SJSA1 (cell line): ENCODE measurements around the gene HINT1. TPM values are rescaled to one million over a fixed set of nuclear protein-coding genes. Genes with fewer than 3 reads are reported as not detected.
A peak's percentile ranks its signal among the peaks of the same experiment; 100 is the strongest.

ENCODE experiments used
- DNase-seq, 2 experiments: peaks; one replicate each; pipeline ENCODE4 v3.0.0-alpha.2; 2015 to 2020; ENCODE audit warnings: low spot score in 2 of 2, low read depth in 1 of 2
- H3K27ac ChIP-seq: fragments of 250-450 bp; sonication (Bioruptor Pico); 2 replicates; pipeline ENCODE4 v1.5.1; 2020; ENCODE audit warnings: mild to moderate bottlenecking, moderate library complexity
- H3K27me3 ChIP-seq: fragments of 250-450 bp; sonication (Bioruptor Pico); replicated peaks from 2 replicates; pipeline ENCODE4 v1.5.1; 2020; ENCODE audit warnings: mild to moderate bottlenecking, moderate library complexity
- H3K36me3 ChIP-seq: fragments of 250-450 bp; sonication (Bioruptor Pico); 2 replicates; pipeline ENCODE4 v1.5.1; 2020; ENCODE audit warnings: mild to moderate bottlenecking
- H3K4me1 ChIP-seq: fragments of 250-450 bp; sonication (Bioruptor Pico); replicated peaks from 2 replicates; pipeline ENCODE4 v1.6.1; 2021; ENCODE audit warnings: mild to moderate bottlenecking
- H3K4me3 ChIP-seq: fragments of 250-450 bp; sonication (Bioruptor Pico); 2 replicates; pipeline ENCODE4 v1.5.1; 2020; ENCODE audit warnings: mild to moderate bottlenecking
- H3K9me3 ChIP-seq: fragments of 250-450 bp; sonication (Bioruptor Pico); replicated peaks from 2 replicates; pipeline ENCODE4 v1.5.1; 2020; ENCODE audit warnings: mild to moderate bottlenecking
- total RNA-seq: library from RNA; depleted of rRNA; stranded (reverse); fragments of >200 nt; shearing (Covaris generic); gene quantifications from 2 replicates; pipeline ENCODE4 v1.2.3, GENCODE V29; 2014; rRNA removed

Gene HINT1
- total RNA-seq, 1 experiment from 2014 or later = 555 TPM

DNA sequence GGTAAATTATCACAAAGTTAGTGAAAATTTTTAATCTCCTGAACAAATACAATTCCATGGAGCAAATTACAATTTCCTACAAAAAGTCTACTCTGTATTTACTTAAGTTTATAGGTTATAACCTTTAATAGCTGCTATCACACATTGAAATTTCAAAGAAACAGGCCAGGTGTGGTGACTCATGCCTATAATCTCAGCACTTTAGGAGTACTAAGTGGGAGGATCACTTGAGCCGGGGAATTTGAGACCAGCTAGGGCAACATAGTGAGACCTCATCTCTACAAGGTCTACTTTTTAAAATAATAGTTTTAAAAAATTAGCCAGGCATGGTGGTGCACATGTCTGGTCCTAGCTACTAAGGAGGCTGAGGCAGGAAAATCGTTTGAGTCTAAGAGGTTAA is 50.3 kb downstream of the HINT1 start:
- no peaks in the 10 kb centered on the region for H3K4me1 ChIP-seq
- DNase-seq = no peak
- H3K27ac ChIP-seq = no peak overlapping the region
- no peak overlapping the region for H3K4me3 ChIP-seq
- H3K9me3 ChIP-seq = 0 out of 2 replicates have a peak, but pooled peaks cover 2% of the 10 kb centered on the region
- peaks cover 7% of the 10 kb centered on the region; the same call in 1 of the 2 replicates for H3K27me3 ChIP-seq
- H3K36me3 ChIP-seq = no peaks in the 10 kb centered on the region

DNA sequence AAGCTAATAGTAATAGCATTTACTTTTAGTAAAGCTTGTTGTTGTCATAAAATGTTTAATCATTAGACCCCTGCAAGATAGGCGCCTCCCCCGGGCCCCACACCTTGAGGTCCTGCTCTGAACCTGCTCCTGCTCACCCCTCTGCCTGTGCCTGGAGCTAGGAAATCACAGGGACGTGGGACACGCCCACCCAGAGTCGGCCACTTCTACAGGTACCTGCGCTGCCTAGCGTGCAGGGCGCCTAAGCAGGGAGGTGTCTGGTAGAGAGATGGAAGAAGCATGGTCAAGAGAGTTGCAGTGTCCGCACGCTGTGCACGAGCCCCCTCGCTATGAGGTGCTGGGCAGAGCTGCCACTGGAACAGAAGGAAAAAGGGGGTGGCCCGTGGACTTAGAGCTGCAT is 52.6 kb downstream of the HINT1 start:
- Histone ChIP-seq H3K27ac (no peak overlapping the region), H3K4me1 (no peaks in the 10 kb centered on the region), H3K27me3 (peaks cover 3% of the 10 kb centered on the region; the same call in 1 of the 2 replicates), H3K9me3 (0 out of 2 replicates have a peak, but pooled peaks cover 2% of the 10 kb centered on the region), H3K36me3 (no peaks in the 10 kb centered on the region), H3K4me3 (no peak overlapping the region)
- no peak for DNase-seq

DNA sequence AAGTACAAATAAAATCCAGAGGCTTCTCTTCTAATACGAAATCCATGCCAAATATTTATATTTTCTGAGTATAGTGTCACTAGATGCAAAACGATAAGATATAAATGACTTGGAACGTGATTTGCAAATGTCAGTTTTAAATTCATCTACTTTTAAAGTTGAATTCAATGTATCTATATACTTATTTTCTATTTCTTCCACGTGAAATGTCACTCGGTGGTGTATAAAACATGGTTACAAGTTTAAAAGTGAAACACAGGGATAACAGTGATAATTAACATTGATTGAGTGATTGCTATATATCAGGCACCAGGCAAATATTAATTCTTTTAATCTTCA is 54.8 kb downstream of the HINT1 start:
- H3K9me3 ChIP-seq = no peaks in the 10 kb centered on the region
- H3K27me3 ChIP-seq = peaks cover 3% of the 10 kb centered on the region
- no peak overlapping the region for H3K27ac ChIP-seq
- DNase-seq = no peak
- no peaks in the 10 kb centered on the region for H3K36me3 ChIP-seq
- H3K4me3 ChIP-seq = no peak overlapping the region
- H3K4me1 ChIP-seq = no peaks in the 10 kb centered on the region

DNA sequence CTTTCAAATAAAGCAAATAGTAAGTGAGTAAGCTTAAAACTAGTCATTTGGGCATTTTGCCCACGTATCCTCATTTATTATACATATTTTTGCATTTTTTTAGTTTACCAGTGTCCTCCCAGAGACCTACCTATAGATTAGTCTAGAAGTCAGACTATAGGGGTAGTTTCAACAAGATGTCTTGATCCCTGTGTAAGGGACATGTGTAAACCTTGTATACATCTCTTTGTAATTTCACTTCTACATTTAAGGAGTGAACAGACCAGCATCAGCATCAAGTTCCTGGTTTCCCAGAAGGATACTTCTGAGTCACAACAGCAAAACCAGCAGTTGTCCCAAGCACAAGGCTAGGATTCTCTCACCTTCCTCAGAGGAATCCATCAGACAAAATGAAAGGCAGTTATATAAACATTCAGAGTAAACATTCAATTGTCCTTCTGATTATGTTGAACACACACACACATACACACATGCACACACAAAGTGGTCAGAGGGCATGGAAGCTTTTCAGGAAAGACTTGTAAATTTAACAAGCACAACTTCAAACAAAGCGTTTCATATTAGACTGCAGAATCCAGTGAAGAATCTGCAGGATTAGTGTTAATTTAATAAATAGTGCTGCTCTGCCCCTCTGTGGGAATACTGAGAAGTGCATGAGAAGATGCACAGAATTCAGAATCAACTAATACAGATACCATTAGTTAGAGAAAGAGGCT is 55.4 kb downstream of the HINT1 start:
- Histone ChIP-seq H3K4me3 (no peak overlapping the region), H3K27me3 (peaks cover under 1% of the 10 kb centered on the region; the same call in 1 of the 2 replicates), H3K4me1 (no peaks in the 10 kb centered on the region), H3K9me3 (no peaks in the 10 kb centered on the region), H3K36me3 (no peaks in the 10 kb centered on the region), H3K27ac (no peak overlapping the region)
- DNase-seq = peak in 1 of 2 experiments; percentile 38

Other genes starting within 250 kb of the HINT1 start
- gene LYRM7, start 5.7 kb upstream of the HINT1 start, total RNA-seq = 33.1 and 127 TPM in 2 replicates
- gene CDC42SE2, start 98.8 kb upstream of the HINT1 start, total RNA-seq = 51.3 and 66.2 TPM in 2 replicates